Fibroblast of the conjunctiva (primary cell): ENCODE data around the gene ACSL3.
"Not testable (repeated sequence)": the region's sequence is repeated elsewhere in the genome, so short reads cannot be mapped to it uniquely, and the experiment has no call there.

Source experiments
- DNase-seq: peaks from one replicate; pipeline ENCODE4 v3.0.0-alpha.2; 2010; ENCODE audit warnings: low read depth

The ACSL3 gene

DNA sequence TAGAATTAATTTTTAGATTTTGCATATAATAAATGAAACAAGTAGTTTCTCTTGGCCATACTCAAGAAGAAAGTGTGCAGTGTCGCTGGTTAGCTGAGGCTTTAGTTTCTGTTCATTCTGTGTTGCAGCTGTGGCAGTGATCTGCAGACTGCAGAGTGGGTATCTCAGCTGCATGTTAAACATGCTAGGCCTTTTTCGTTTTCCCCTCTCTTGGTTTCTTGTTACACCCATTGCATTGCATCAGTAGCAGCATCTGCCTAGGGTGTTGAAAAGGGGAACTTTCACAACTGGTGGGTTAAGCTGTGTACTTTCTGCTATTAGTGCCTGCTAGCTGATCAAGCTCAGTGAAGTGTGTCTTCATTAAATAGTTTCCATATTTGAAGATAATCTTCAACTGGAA, 51.3 kb downstream of the ACSL3 start:
- DNase-seq: peak; percentile 84

DNA sequence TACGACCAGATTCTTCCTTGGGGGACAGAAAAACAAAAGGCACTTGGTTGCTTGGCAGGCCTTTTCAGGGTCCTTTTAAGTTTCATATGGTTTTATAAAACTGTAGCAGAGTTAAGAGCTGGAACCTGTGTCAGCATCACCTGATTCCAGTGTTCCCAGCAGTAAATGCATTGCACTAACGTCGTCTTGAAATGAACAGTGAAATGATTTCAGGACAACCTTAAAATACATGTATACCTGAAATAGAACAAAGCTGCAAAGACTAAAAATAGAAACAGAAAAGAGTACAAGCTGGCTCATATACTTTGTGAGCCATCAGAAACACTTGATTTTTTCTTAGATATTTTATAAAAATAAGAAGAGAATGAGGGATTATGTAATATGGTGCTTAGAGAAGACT, 51.9 kb downstream of the ACSL3 start:
- DNase-seq: no peak

DNA sequence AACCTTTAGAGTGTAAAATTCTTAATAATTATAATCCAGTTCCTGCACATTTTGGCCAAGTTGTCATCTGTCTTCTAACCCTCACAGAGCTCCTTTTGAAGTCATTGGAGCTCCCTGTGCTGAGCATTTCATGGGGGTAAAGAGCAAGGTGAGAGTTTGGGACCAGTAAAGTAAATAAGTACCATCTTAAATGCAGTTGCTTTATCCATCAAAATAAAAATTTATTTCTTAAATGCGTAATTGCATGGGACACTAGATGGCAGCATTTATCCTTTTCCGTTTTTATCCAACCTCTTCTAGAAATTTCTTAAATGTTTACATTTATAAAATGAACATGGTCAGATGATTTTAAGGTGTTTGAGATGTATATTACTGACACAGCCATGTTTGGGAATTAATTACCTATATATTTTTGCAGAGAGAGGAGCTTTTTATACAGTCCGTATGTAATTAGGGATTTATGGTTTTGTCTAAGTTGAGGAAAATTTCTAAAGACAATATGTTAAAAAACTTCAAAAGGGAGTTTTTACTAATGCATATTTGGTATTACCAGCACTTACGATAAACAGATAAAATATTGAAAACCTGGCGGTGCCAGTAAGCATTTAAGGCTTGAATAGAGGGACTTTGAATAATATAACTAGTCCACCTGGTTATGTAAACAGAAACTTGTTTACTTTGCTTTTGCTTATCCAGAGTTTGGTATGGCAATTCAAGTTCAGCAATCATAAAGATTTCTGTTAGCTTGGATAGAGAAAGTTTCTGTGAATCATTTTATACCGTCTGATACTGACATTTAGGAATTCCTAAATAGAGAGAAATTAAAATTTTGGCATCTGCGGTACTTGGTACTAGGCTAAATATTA, 54.5 kb downstream of the ACSL3 start:
- no peak for DNase-seq

DNA sequence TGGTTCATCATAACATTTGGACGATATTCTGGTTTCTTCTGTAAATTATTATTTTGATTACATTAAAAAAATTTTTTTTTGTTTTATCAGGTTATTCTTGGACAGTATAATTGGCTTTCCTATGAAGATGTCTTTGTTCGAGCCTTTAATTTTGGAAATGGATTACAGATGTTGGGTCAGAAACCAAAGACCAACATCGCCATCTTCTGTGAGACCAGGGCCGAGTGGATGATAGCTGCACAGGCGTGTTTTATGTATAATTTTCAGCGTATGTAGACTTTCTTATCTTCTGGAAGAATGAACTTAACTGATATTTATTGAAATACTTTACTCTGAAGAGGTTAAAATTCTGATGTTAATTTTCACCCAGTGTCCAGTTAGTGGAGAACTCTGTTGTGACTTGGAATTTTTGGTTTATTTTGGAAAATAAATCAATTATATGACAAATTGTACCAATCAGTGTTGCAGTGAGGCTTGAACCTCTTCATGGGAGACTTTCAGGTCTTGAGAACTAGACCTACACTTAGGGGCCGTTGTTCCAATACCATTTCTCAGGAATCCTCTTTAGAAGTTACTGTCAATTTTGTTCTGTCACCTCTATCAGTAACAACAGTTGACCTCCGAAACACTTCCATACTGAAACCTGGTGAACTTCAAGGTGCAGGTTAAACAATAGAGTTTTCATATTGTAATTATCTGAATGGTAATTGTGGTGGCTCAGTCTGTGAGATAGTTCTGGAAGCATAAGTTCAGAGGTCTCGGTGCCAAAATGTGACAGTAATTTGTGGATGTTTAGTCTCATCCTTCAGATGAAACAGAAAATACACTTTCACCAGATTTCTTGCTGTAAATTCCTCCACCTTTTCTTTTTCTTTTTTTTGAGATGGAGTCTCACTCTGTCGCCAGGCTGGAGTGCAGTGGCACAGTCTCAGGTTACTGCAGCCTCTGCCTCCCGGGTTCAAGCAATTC, 55.7 kb downstream of the ACSL3 start:
- no peak for DNase-seq

DNA sequence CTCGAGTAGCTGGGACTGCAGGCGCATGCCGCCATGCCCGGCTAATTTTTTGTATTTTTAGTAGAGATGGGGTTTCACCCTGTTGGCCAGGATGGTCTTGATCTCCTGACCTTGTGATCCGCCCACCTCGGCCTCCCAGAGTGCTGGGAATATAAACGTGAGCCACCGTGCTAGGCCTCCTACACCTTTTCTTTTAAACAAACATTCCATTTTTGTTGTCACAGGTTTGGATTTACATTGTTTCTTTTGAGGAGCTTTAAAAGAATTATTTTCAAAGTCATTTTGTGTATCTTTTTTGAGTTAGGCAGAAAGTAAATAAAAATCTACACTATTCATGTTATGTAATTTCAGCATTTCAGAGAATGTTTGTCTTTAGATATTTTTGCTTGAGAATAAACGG, 56.4 kb downstream of the ACSL3 start:
- not testable (repeated sequence) for DNase-seq

DNA sequence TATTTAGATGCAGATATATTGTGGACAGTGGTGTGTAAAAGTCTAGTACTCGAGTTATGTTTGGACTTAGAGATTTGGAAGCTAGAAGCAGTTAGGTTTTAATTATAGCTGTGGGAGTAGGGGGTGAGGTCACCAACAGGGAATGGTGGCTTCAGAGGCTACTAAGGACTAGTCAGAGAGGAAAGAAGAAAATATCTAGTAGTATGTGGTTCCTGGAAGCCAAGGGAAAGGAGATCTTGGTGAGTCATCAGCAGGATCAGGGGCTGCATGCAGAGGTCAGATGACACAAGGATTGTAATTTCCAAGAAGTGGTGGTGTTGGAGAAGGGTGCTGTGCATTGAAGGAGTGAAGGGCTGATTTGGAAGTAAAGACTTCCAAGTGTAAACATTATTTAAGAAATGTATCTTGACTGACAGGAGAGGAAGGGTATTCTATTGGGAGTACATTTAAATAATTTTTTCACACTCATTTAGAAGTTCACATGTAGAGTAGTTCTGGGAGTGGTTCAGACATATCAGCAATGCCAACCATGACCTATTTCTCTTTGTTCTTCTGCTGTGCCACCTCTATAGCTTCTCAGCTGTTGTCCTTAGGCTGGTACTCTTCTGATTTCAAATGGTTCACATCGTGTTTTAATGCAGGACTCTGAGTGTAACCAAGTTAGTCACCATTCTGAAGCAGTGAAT, 59.1 kb downstream of the ACSL3 start:
- peak; percentile 70 for DNase-seq

DNA sequence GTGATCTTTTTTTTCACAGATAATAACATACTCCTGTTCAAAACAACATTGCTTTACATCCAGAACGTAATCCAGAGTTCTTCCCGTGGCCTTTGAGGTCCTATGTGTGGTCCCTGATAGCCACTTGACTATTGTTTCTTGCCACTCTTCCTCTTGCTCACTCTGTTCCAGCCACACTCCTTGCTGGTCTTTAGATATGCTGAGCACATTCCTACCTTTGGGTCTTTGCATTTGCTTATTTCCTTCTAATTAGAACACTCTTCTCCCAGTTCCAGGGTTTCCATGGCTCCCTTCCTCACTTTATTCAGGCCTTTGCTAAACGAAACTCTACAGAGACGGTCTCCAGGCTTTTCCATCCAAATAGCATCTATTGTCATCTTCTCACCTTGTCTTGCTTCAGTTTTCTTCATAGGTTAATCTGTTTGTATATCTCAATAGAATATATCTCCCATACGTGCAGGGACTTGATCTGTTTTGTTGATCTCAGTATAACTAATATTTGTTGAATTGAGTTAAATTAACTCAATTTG, 59.9 kb downstream of the ACSL3 start:
- no peak for DNase-seq

DNA sequence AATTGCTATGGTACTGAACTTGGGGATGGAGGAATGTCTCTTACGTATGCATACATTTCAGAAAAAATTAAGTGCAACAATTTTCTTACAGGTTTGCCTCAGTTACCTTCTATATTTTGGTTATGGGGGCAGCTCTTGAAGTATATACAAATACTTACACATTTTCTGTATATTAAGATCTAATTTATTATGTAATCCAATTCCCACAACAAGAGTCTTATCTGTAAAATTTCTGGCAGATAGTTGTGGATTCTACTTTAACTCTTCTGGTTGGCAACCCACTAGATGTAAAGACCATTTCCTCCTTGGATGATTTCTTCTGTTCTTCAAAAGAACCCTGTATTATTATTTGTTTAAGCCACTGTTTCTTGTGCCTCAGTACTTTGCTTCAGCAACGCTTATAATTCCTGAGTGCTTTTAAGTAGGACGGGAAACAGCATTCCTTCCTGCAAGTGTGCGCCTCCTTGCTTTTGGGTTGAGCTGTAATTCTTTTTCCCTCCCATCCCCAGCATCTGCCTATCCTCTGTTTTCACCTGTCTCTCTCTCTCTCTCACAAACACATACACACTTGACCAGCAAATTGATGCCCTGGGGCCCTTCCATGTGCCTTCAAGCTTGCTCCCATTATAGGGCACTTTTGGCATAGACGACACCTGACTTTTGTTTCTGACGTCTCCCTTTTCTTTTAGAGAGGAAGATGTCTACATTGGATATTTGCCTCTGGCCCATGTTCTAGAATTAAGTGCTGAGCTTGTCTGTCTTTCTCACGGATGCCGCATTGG, 61.4 kb downstream of the ACSL3 start:
- DNase-seq: no peak

DNA sequence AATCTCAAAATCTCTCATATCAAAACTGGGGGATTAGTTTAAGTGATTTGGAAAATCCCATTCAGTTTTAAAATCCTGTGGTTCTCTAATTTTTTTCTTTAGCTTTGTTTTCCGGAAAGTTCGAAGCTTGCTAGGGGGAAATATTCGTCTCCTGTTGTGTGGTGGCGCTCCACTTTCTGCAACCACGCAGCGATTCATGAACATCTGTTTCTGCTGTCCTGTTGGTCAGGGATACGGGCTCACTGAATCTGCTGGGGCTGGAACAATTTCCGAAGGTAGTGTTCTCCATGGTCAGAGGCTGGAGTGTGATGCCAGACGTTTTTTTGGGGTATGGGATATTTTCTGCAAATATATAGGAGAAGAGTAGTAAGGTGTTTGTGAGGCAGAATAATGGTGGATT, 66.1 kb downstream of the ACSL3 start:
- no peak for DNase-seq

DNA sequence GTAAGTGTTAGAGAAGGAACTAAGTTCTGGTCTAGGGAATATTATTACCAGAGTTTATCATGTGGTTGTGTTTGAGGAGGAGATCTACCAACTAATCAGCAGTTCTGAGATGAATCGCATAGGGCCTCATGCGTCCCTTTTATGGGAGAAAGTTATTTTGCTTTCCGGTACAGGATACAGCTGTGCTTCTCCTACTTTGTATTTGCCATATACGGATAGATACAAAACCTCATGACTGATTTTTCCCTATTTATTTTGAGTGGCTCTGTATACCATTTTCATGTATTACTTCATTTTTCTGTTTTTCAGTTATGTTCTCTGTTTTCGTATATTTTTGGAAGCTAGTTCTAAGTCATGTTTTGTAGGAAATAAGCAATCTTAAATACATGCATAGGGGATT, 66.8 kb downstream of the ACSL3 start:
- DNase-seq: no peak

DNA sequence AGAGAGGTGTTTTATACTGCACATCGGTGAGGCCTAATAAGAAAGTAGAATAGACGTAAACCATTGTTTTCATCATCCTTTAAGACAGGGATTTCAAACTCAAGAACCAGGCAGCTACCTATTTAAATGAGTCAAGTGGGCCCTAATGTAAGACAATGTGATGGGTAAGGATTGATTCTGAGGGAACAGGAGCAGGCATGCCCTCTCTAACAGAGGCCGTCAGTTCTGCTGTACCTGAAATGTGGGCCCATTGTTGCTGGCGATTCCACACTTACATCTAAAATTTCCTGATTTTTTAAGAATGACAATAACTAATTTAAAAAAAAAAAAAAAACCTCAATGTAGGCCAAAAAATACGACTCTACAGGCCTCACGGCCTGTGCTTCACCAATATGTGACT, 67.5 kb downstream of the ACSL3 start:
- no peak for DNase-seq

DNA sequence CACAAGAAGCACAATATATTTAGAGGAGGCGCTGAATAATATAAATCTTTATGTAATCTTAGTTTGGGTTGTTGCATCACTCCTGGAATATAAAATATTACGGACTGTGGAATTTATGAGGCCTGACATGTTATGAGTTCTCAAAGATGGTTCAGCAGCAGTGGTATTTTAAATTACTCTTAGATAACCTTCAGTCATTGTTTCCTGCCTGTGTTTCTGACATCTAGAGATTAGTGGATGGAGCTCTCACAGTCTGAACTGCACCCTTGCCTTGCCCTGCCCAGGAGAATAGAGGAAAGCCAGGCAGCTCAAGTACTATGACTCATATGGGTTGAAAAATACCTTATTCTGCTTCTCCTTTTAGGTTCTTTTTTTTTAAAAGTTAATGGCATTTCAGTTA, 70.0 kb downstream of the ACSL3 start:
- no peak for DNase-seq

DNA sequence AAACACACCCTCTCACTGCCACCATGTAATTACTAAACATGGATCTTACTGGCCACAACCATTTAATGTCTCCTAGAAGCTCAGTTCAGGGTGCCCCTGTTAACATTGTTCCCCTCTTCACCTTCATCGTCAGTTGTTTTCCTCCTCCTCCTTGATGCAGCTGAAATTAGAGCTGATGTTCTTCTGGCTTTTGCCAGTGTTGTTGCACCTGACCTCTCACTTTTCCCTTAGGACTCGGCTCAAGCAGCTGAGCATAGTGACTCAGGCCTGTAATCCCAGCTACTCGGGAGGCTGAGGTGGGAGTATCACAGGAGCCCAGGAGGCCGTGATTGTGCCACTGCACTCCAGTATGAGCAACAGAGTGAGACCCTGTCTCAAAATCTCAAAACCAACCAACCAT, 70.8 kb downstream of the ACSL3 start:
- DNase-seq: no peak

DNA sequence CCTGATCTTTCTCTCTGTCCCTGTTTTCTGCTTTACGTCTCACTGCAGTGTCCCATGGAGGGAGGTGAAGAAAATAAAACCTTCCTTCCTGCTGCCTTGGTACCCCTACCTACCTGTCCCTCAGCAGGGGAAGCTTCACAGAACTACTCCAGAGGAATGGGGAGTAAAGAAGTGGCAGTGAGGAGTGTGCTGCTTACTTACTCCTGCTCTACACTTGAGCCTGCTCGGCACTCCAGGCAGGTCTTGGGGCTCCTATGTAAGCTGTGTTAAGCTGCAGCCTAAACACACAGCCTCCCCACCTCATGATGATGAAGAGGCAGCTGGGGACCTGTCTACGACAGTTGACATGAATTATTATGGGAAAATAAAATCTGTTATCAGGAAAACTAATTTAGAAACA, 72.6 kb downstream of the ACSL3 start:
- DNase-seq: no peak

DNA sequence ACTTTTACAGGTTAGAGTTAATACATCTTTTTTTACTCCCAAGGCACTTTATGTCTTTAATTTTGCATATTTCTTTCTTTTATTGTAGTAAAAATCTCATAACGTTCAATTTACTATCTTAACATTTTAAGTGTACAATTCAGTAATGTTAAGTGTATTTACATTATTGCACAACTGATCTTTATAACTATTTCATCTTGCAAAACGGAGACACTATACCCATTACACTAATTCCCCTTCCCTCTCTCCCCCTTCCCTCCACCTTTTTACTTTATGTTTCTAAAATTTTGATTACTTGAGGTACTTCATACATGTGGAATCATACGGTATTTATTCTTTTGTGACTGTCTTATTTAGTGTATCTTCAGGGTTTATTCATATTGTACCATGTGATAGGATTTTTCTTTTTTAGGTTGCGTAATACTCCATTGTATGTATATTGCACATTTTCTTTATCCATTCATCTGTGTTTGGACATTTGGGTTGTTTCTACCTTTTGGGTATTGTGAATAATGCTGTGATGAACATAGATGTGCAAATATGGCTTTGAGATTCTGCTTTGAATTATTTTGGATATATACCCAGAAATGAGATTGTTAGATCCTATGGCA, 75.0 kb downstream of the ACSL3 start:
- no peak for DNase-seq

DNA sequence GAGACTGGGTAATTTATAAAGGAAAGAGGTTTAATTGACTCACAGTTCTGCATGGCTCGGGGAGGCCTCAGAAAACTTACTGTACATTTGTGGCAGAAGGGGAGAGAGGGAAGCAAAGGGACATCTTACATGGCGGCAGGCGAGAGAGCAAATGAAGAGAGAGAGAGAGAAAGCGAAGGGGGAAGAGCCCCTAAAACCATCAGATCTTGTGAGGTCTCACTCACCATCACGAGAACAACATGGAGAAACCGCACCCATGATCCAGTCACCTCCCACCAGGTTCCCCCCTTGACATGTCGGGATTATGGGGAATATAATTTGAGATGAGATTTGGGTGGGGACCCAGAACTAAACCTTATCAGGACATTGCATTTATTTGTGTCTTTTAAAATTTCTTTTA, 75.9 kb downstream of the ACSL3 start:
- DNase-seq: no peak

DNA sequence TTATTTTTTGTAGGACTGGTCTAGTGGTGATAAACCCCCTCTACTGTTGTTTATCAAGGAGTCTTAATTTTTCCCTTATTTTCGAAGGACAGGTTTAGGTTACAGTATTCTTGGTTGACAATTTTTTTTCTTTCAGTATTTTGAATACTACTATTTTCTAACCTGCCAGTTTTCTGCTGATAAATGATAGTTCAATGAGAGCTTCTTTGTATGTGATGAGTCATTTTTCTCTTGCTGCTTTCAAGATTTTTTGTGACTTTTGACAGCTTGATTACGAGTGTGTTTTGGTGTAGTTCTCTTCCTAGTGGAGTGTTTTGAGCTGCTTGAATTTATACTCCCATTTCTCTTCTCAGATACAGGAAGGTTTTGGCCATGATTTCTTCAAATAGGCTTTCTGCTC, 77.5 kb downstream of the ACSL3 start:
- DNase-seq: no peak

DNA sequence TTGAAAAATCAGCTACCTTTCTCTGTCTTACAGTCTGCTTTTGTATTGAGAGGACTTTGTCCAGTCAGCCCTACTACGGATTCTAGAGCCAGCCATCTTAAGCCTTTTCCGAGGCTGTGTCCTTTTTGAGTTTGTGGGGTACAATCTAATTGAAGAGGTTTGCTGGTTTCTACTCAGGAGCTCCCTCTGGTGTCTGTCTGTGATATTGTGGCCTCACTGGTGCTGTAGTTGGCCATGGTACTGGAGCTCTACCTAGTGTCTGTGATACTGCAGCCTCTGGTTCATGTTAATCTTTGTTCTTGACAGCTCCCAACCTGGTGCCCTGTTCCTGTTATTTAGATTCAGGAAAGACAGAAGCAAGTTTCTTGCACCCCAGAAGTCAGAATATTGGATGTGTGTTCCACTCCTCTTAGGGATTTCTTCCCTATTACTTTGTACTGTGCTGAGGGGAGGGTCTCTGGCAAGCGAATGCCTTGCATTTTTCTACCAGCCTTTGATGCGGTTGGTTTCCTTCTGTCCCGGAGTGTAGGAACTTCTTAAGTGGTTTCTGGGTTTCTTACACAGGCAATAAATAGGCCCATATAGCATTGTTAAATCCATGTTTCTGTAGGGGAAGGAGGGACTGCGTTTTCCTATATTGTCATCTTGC, 78.5 kb downstream of the ACSL3 start:
- peak; percentile 63 for DNase-seq

DNA sequence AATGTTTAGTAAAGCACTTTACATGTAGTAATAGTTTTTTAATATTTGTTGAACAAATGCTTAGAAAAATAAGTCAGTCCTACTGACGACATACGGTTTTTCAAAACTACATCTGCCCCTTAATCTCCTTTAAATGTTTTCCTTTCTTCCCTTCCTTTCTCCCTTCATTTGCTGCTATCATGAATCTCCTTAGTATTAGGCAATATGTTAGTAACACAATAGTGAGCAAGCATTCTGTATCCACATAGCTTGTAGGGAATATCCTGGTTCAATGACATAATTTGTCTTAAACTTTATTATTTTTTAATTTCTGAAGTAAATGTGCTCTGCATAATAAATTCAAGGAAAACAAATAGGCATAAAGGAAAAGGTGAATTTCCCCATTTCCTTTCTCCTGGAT, 79.1 kb downstream of the ACSL3 start:
- no peak for DNase-seq

DNA sequence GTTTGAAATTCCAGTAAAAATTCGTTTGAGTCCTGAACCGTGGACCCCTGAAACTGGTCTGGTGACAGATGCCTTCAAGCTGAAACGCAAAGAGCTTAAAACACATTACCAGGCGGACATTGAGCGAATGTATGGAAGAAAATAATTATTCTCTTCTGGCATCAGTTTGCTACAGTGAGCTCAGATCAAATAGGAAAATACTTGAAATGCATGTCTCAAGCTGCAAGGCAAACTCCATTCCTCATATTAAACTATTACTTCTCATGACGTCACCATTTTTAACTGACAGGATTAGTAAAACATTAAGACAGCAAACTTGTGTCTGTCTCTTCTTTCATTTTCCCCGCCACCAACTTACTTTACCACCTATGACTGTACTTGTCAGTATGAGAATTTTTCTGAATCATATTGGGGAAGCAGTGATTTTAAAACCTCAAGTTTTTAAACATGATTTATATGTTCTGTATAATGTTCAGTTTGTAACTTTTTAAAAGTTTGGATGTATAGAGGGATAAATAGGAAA, 80.7 kb downstream of the ACSL3 start:
- no peak for DNase-seq
